Measurements from ENCODE around the gene LEPR.

The LEPR gene

GRCh38 chr1:65409314-65409713 is 11.2 kb upstream of the LEPR start:
- FAIRE-seq (no peak), DNase-seq (ENCODE audit: low spot score) (no peak)

DNA sequence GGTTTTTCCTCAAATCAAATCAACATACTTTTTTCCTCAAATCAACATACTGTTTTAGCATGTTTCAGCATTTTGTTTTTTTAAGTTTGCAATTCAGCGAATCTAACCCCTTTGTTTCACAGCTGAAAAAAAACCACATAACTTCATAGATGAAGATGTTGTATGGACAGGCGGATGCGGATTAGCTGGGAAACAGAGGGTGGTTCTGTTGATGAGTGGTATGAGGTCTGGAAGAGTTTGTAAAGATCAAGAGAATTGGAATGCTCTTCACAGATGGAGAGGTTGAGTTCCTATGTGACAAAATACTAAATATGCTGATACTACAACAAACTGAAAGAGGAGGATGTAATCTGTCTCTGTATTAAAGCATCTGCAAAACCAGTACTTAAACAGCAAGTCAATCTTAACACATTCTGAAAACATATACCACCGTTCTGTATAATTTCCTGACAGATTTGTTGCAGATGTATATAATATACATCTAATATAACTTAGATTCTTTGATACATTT is 10.6 kb upstream of the LEPR start:
- FAIRE-seq (no peak), DNase-seq (ENCODE audit: low spot score) (no peak)

DNA sequence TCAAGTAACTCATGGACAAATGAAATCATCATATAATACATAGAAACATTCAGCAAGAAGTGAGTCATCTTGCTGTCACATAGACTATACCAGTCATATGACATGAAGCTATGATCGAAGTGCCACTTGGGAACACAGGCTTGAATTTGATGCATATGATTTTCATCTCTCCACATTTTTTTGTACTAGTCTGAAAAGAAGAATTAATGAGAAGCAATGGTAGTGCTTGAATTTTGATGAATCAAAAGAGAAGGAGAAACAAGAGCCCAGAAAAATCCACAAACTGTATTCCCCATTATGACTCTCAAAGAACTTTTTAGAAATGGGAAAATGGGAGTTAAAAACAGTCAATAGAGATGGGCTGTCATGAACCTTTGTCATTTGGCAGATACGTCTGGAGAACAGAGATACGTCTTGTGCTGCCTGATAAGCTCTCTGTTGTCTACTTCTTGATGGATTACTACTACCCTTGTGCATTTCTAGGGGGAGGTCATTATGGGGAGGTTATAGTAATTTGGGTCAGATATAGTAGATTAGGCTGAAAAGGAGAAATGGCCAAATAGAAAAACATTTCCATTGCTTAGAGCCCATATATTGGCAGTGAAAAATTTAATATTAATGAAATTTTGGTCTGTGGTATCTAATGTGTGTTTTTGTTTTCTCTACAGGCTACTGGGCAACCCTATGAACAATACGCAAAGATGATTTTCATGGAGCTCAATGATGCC is 8.0 kb upstream of the LEPR start:
- FAIRE-seq (peak; percentile 71), DNase-seq (ENCODE audit: low spot score) (peak; percentile 54)

DNA sequence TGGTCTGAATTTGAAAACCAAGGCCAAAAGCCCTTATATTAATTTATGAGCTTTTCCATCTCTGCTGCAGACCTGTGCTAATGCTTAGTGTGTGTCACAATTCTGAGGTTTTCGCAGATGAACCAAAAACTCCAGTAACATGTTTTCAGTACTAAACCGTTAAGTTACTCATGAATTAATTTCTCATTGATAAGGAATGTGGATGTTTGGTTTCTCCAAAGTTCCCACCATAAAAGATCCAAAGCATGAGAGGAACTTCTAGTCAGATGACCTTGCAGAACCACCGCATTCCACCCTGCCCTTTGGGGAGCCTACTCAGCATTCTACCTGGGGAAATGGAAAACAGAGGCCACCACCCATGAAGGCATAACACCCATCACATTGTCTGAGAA is 7.5 kb upstream of the LEPR start:
- DNase-seq (ENCODE audit: low spot score): peak; percentile 82
- peak; percentile 82 for FAIRE-seq

- FAIRE-seq: no peak
- no peak for DNase-seq (ENCODE audit: low spot score)
Measured at GRCh38 chr1:65414538-65414937, 5.9 kb upstream of the LEPR start.

DNA sequence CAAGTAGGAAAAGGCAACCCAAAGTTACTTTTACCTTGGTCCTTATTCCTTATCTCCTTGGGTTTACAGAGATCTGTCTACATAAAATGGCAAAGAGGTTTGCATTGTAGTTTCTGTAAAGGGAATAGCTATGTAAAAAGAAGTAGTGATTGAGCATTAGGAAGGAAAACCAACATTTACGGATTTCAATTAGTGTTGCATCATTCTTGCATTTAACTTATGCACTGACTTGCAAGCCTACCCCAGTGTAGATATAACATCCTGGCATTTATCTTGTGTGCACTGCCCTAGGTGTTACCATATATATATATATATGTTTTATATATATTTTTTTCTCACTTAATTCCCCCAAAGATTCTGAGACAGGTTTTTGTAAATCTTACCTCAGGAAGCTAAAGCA is 3.7 kb upstream of the LEPR start:
- DNase-seq (ENCODE audit: low spot score) (no peak), FAIRE-seq (no peak)

- no peak for FAIRE-seq
- no peak for DNase-seq (ENCODE audit: low spot score)
Measured at GRCh38 chr1:65417729-65418128, 2.7 kb upstream of the LEPR start.

DNA sequence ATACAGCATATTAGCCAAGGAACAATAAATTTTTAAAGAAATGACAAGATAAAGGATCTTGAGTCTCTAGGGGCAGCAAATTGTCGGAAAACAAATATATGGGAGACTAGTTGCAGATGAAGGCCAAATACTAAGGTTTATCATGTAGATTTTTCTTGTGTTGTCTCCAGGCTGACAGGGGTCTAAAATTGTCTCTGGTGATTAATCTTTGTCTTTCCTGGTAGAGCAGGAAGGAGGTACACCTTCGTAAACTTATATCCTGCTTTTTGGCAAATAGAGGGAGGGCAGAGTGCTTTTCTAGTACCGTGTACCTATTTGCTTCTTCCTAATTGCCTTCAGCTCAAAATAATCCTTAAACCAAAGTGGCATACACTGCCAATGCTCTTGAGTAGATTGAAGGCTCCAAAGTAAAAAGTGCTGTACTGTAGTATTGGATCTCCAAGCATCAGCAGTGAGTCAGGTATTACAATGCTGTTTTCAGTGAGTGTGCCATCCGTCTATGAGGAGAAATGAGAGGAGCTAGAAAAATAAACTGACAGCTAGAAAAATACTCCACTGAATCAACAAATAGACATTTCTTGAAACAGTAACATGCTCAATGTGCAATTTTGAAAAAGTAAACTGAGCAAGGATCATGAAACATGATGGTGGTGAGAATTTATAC is 1.8 kb upstream of the LEPR start:
- FAIRE-seq (no peak), DNase-seq (ENCODE audit: low spot score) (no peak)

DNA sequence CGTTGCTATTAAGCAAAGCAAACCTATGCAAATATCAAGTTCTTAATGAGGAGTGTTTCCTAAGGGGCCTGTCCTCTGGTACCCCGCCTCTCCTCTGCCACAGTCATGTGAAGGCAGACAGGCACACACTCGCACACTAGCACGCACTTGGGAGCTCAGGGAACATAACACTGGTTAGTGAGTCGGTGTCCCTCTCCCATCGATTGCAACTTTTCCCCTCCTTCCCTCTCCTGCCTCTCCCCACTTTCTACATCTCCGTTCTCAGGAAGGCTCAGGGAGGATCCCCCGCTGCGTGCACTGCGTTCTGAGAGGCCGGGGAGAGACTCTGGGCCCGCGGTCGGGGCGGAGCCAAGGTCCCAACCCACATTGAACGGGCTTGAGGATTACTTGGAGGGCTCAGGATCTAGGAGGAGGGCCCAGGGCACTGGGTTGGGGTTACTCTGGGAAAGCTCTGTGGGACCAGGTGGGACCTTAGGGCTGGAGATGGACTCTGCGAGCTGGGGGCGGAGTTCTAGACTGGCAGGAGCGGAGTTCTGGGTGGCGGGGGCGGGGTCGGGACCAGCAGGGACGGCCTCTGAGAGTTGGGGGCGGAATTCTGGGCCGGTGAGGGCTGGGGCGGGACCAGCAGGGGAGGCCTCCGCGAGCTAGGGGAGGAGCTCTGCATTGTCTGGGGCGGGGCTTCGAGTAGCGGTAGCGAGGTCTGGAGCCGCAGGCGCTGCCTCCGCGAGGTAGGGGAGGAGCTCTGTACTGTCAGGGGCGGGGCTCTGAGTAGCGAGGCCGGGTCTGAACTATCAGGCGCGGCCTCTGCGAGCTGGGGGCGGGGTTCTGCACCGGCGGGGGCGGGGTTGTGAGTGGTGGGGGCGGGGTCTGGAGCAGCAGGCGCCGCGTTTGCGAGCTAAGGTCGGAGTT is 533 bp upstream of the LEPR start:
- DNase-seq (ENCODE audit: low spot score): peak; percentile 98
- peak; percentile 73 for FAIRE-seq

DNA sequence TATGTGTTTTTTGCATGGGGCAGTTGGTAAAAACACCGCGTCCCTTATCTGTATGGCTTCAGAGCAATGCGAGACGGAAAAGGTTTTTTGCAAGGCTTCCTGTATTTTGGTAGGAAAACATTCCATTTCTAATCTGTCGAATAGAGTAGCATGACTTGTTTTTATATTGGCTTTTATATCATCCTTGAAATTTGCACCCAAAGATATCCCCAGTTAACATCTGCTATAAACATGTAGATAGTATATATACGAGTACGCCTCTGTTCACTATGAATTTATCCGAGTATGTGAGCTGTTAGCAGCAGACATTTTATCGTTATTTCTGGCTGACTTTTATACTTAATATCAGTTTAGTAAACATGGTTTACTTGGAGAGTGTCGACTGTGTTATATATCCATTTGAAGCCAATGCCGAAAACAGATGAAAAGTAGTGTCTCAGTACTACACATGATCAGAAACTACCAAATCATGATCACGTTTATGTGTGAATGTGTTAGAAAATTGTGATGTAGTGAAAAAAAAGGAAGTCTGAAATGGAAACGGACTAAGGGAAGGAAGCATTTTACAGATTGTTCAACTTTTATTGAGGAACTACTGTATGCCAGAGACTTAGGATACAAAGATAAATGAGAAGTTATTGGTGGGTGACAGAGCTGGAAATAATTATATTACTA is 1.0 kb downstream of the LEPR start:
- no peak for DNase-seq (ENCODE audit: low spot score)
- no peak for FAIRE-seq

DNA sequence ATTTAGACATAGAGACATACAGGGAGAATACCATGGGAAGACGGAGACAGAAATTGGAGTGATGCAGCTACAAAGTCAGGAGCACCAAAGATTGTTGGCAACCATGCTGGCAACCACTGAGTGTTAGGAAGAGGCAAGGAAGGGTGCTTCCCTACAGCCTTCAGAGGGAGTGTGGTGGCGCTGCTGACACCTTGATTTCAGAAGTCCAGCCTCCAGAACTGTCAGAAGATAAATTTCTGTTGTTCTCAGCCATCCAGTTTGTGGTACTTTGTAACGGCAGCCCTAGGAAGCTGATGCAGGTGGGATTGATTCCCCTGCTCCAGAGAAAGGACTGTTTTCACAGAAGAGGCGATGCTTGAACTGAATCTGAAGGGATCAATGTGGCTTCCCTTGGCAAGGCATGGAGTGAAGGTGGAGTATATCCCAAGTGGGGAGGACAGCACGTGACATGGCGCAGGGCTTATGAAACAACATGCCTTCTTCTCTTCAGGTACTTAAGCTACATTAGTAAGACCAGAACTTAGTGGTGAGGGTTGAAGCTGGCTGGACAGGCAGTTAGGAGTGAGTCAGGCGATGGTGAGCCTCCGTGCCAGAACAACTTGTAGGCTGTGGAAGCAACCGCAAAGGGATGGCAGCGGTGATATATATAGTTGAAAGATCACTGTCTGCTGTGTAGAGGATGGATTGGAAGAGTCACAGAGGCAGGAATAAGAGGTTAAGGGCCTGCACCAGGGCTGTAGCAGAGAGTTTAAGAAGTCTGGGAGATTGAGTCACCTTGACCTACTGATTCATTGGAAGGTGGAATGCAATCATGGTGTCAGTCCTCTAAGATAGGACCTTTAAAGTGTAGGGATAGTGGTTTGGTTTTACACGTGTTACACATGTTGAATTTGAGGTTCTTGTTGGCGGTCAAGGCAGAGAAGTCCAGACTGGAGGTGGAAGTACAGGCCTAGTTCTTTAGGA is 2.1 kb downstream of the LEPR start:
- FAIRE-seq: peak; percentile 94

GRCh38 chr1:65423884-65424572 is 3.6 kb downstream of the LEPR start:
- peak; percentile 86 for FAIRE-seq
- DNase-seq (ENCODE audit: low spot score): peak; percentile 84

More for the DNA sequence above, 2.1 kb downstream of the LEPR start:
- DNase-seq (ENCODE audit: low spot score): peak; percentile 99

GRCh38 chr1:65424573-65424889 is 4.1 kb downstream of the LEPR start:
- no peak for FAIRE-seq
- no peak for DNase-seq (ENCODE audit: low spot score)

GRCh38 chr1:65425006-65425405 is 4.5 kb downstream of the LEPR start:
- FAIRE-seq (no peak), DNase-seq (ENCODE audit: low spot score) (no peak)

- DNase-seq (ENCODE audit: low spot score) (peak; percentile 94), FAIRE-seq (peak; percentile 90)
Measured at GRCh38 chr1:65425697-65426096, 5.2 kb downstream of the LEPR start.

DNA sequence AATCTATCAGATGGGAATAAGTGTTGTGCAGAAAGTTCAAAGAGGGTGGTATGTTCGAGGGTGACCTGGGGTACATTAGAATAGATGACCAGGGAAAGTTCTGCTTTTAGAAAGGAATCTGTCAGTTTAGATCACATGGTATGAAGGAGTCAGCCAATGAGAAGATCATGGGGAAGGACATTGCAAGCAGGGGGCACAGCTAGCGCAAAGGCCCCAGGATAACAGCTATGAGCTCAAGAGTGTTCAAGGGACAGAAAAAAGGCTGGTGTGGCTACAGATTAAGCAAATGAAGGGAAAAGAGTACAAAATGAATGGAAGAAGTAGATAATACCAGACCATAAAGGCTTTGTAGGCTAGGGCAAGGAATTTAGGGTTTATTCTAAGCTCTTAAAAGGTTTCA is 8.6 kb downstream of the LEPR start:
- no peak for DNase-seq (ENCODE audit: low spot score)
- FAIRE-seq: no peak

- FAIRE-seq: peak; percentile 84
- peak; percentile 82 for DNase-seq (ENCODE audit: low spot score)
Measured at GRCh38 chr1:65429806-65430205, 9.3 kb downstream of the LEPR start.

GRCh38 chr1:65431111-65431705 is 10.7 kb downstream of the LEPR start:
- FAIRE-seq: peak; percentile 71
- no peak for DNase-seq (ENCODE audit: low spot score)

- no peak for DNase-seq (ENCODE audit: low spot score)
- FAIRE-seq: no peak
Measured at GRCh38 chr1:65432918-65433317, 12.4 kb downstream of the LEPR start.

All from RCC 7860 (cell line).